Keratinocyte (primary cell): ENCODE results near the gene TBC1D2. TPM values are rescaled to one million over a fixed set of nuclear protein-coding genes. Genes with fewer than 3 reads are reported as not detected.

ENCODE experiments used
- DNase-seq: peaks from one replicate; pipeline ENCODE4 v3.0.0-alpha.2; 2011; ENCODE audit warnings: low read depth, missing footprints, low spot score
- FAIRE-seq: peaks from 2 replicates; lab custom pipeline; 2011; peaks lifted over from hg19 to GRCh38; lab: Jason Lieb, UNC
- H2AFZ ChIP-seq: 2 replicates; pipeline ENCODE4 v1.6.0; 2012; ENCODE audit warnings: low read length, control low read depth, inconsistent platforms; ENCODE audit not compliant: control insufficient read depth
- H3K27ac ChIP-seq: 2 replicates; pipeline ENCODE4 v1.5.1; 2011; ENCODE audit warnings: low read length; ENCODE audit not compliant: control insufficient read depth, insufficient read depth
- H3K27me3 ChIP-seq: 3 replicates; pipeline ENCODE4 v1.6.0; 2011; ENCODE audit warnings: low read length; ENCODE audit not compliant: control insufficient read depth, insufficient read depth; ENCODE audit errors: extremely low read depth
- H3K36me3 ChIP-seq, 2 experiments: 2 replicates in 1 of 2; 3 replicates in 1 of 2; pipeline ENCODE4 v1.5.1; 2011; ENCODE audit warnings: low read length in 2 of 2, mild to moderate bottlenecking in 1 of 2; ENCODE audit not compliant: control insufficient read depth in 2 of 2, insufficient read depth in 2 of 2; ENCODE audit errors: extremely low read depth in 1 of 2
- H3K4me1 ChIP-seq: 3 replicates; pipeline ENCODE4 v1.5.1; 2011; ENCODE audit warnings: low read length; ENCODE audit not compliant: control insufficient read depth, insufficient read depth; ENCODE audit errors: extremely low read depth
- H3K4me2 ChIP-seq: 3 replicates; pipeline ENCODE4 v1.6.0; 2011; ENCODE audit warnings: low read depth, low read length; ENCODE audit not compliant: control insufficient read depth, insufficient read depth; ENCODE audit errors: extremely low read depth
- H3K4me3 ChIP-seq, 3 experiments: fragments of 200-600 bp in 1 of 3; sonication (generic) in 1 of 3; 2 replicates in 2 of 3; 3 replicates in 1 of 3; pipeline ENCODE4 v1.5.1; 2011 to 2016; ENCODE audit warnings: low read length in 3 of 3, mild to moderate bottlenecking in 3 of 3, control low read depth in 2 of 3, inconsistent platforms in 1 of 3, low read depth in 1 of 3, mixed read lengths in 1 of 3, mixed run types in 1 of 3, moderate library complexity in 1 of 3; ENCODE audit not compliant: control insufficient read depth in 2 of 3, insufficient read depth in 2 of 3; ENCODE audit errors: extremely low read depth in 1 of 3
- H3K79me2 ChIP-seq: 2 replicates; pipeline ENCODE4 v1.6.0; 2012; ENCODE audit warnings: low read length; ENCODE audit not compliant: control insufficient read depth, insufficient read depth
- H3K9ac ChIP-seq: 3 replicates; pipeline ENCODE4 v1.6.0; 2011; ENCODE audit warnings: low read length; ENCODE audit not compliant: control insufficient read depth, insufficient read depth; ENCODE audit errors: extremely low read depth
- H3K9me1 ChIP-seq: 3 replicates; pipeline ENCODE4 v1.6.0; 2011; ENCODE audit warnings: low read length; ENCODE audit not compliant: control insufficient read depth, insufficient read depth; ENCODE audit errors: extremely low read depth
- H3K9me3 ChIP-seq: 2 replicates; pipeline ENCODE4 v1.5.1; 2012; ENCODE audit warnings: low read depth, low read length; ENCODE audit not compliant: control insufficient read depth
- H4K20me1 ChIP-seq: 3 replicates; pipeline ENCODE4 v1.6.0; 2011; ENCODE audit warnings: low read length; ENCODE audit not compliant: control insufficient read depth, insufficient read depth; ENCODE audit errors: extremely low read depth
- CTCF ChIP-seq, 3 experiments: IDR thresholded peaks in 1 of 3; conservative IDR thresholded peaks in 1 of 3; optimal IDR thresholded peaks in 1 of 3; 2 replicates in 2 of 3; 3 replicates in 1 of 3; pipeline versions ENCODE3 to v1.5.1; 2011; ENCODE audit warnings: low read length in 3 of 3, mild to moderate bottlenecking in 3 of 3, moderate library complexity in 2 of 3, control low read depth in 1 of 3, inconsistent platforms in 1 of 3; ENCODE audit not compliant: insufficient read depth in 2 of 3; ENCODE audit errors: extremely low read depth in 1 of 3
- EZH2 ChIP-seq: IDR thresholded peaks from one replicate; pipeline ENCODE4 v1.6.1; 2012; ENCODE audit warnings: inconsistent platforms, mild to moderate bottlenecking, low read length, moderate library complexity
- dilution Hi-C: fragments of 300-500 bp; cut with MboI; formaldehyde crosslinking; loops from one replicate; pipeline ENCODE4 v1.7.0; 2020; ENCODE audit warnings: low sequenced_read_pairs; ENCODE audit not compliant: extremely low pct_ligation_motif_present
- polyA plus RNA-seq, 5 experiments: library from polyadenylated mRNA; depleted of rRNA in 3 of 5; stranded (reverse) in 3 of 5; stranded (forward) in 1 of 5; unstranded in 1 of 5; fragments of >200 nt; gene quantifications; 1 replicate in 1 of 5; 2 replicates in 3 of 5; 3 replicates in 1 of 5; pipeline versions ENCODE4 v1.2.1 to v1.2.3, GENCODE V29; 2011 to 2012; ENCODE audit warnings: missing spikeins in 2 of 5, low read depth in 1 of 5, low replicate concordance in 1 of 5

TBC1D2 gene
- polyA plus RNA-seq, 1 donor (not counting 4 experiments of a cell fraction or from before 2014, with no cell fraction given): 59.2 TPM

- Histone ChIP-seq H3K36me3 (peaks cover 53 to 63% of the 10 kb centered on the region in 2 experiments), H3K4me1 (peaks cover 24% of the 10 kb centered on the region), H2AFZ (no peak overlapping the region), H3K27ac (no peak overlapping the region), H3K9me1 (no peaks in the 10 kb centered on the region), H3K9me3 (no peaks in the 10 kb centered on the region), H3K9ac (no peak overlapping the region), H4K20me1 (no peaks in the 10 kb centered on the region), H3K4me3 (no peak overlapping the region), H3K4me2 (no peak overlapping the region), H3K79me2 (peaks cover 6% of the 10 kb centered on the region), H3K27me3 (no peaks in the 10 kb centered on the region)
- dilution Hi-C loops: no loop called here
- DNase-seq (no peak), FAIRE-seq (no peak)
- no peak for TF ChIP-seq CTCF (optimal IDR thresholded peaks at IDR 0.05 in 1 of 3, IDR thresholded peaks at IDR 0.05 in 1 of 3, conservative IDR thresholded peaks at IDR 0.05 in 1 of 3; ENCODE audit: extremely low read depth in 1 of 3, insufficient read depth in 2 of 3, low read length in 3 of 3)
- TF ChIP-seq EZH2: no peak
Measured at GRCh38 chr9:98208635-98209034, 46.8 kb downstream of the TBC1D2 start.

DNA sequence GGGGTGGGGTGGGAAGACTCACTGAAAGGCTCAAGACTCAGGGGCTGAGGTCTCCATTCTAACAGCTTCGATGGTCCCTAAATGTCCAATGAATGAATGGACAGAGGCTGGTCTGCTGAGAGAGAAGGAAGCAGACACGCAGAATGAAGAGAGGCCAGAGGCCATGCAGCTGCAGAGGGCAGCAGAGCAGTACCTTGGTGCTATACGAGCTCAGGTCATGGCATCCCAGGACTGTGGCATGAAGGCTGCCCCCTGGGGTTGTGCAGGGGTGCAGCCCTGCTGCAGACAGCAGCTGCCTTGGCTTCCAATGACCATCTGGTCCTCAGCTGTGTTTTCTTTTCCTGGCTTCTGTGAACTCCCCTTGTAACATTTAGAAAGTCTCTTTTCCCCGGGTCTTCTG lies 47.8 kb downstream of the TBC1D2 start:
- no peaks in the 10 kb centered on the region for H3K9me3 ChIP-seq
- peaks cover 55 to 64% of the 10 kb centered on the region in 2 experiments for H3K36me3 ChIP-seq
- H3K27ac ChIP-seq: no peak overlapping the region
- no peaks in the 10 kb centered on the region for H3K79me2 ChIP-seq
- no peaks in the 10 kb centered on the region for H3K27me3 ChIP-seq
- no peaks in the 10 kb centered on the region for H3K9me1 ChIP-seq
- dilution Hi-C loops: no loop called here
- DNase-seq (no peak), FAIRE-seq (no peak)
- no peak overlapping the region for H3K4me3 ChIP-seq
- TF ChIP-seq CTCF (optimal IDR thresholded peaks at IDR 0.05 in 1 of 3, IDR thresholded peaks at IDR 0.05 in 1 of 3, conservative IDR thresholded peaks at IDR 0.05 in 1 of 3; ENCODE audit: extremely low read depth in 1 of 3, insufficient read depth in 2 of 3, low read length in 3 of 3) (peak in 1 of 3 experiments; percentile 39), EZH2 (no peak)
- no peaks in the 10 kb centered on the region for H4K20me1 ChIP-seq
- no peak overlapping the region for H3K4me2 ChIP-seq
- no peak overlapping the region for H2AFZ ChIP-seq
- no peak overlapping the region for H3K9ac ChIP-seq
- H3K4me1 ChIP-seq: peaks cover 24% of the 10 kb centered on the region
